ENCODE data around the gene SH3BGRL2. TPM values are rescaled to one million over a fixed set of nuclear protein-coding genes. Genes with fewer than 3 reads are reported as not detected.

The SH3BGRL2 gene
- total and polyA plus RNA-seq, 2 of the 4 experiments (the other 2 are of a cell fraction) = 2.4 to 5.6 TPM

GRCh38 chr6:79737172-79737571 lies 106.0 kb downstream of the SH3BGRL2 start:
- WGBS, 2 experiments (ENCODE audit: extremely low coverage in 2 of 2, insufficient read length in 1 of 2) = 14% methylated on average over 6 of the region's 8 CpGs; no CpG with 5 or more reads in 1 of the 2 experiments
- no peak overlapping the region for H4K5ac ChIP-seq (ENCODE audit: low read depth, low read length)
- in situ Hi-C loops (cut with MboI; ENCODE audit: low sequenced_read_pairs) (no loop called here), intact Hi-C loops (cut with micrococcal nuclease) (no loop called here), dilution Hi-C loops (cut with HindIII; ENCODE audit: low sequenced_read_pairs, unreplicated experiment) (no loop called here)
- H2BK5ac ChIP-seq (ENCODE audit: low read depth, low read length, poor library complexity, severe bottlenecking) = no peak overlapping the region
- H3K14ac ChIP-seq (replicated peaks; ENCODE audit: low read depth, low read length) = no peak overlapping the region
- H3K9me1 ChIP-seq (ENCODE audit: insufficient read depth, low read length) = no peaks in the 10 kb centered on the region
- no peaks in the 10 kb centered on the region for H3K36me3 ChIP-seq (ENCODE audit: control insufficient read depth, insufficient read depth, low read length)
- H3K23ac ChIP-seq (ENCODE audit: low read depth, low read length) = no peak overlapping the region
- no peak overlapping the region for H2BK15ac ChIP-seq (ENCODE audit: low read depth, low read length)
- no TSS peak for BruUV-seq (replicated peaks)
- ATAC-seq (ENCODE audit: low read depth) (no peak; the same call in 1 of the 2 replicates), DNase-seq (peak; percentile 1)
- no peak overlapping the region; the same call in 1 of the 2 replicates for H3K4me3 ChIP-seq (ENCODE audit: insufficient read depth, low read depth, low read length)
- no peak overlapping the region for H4K8ac ChIP-seq (ENCODE audit: low read depth in 2 of 2, low read length in 2 of 2)
- H2AK9ac ChIP-seq (replicated peaks; ENCODE audit: low read depth, low read length, poor library complexity) = no peak overlapping the region
- H2AK5ac ChIP-seq (ENCODE audit: low read depth, low read length) = no peak overlapping the region
- no peak overlapping the region for H2BK120ac ChIP-seq (ENCODE audit: low read depth, low read length)
- no peak overlapping the region for H3K9ac ChIP-seq (ENCODE audit: low read depth, low read length)
- no peaks in the 10 kb centered on the region for H3K4me1 ChIP-seq (ENCODE audit: control insufficient read depth, insufficient read depth, low read length)
- TF ChIP-seq MAFK (IDR thresholded peaks at IDR 0.05; ENCODE audit: low read depth, low read length) (no peak), CHD1 (IDR thresholded peaks at IDR 0.05; ENCODE audit: low read depth, low read length) (no peak), RCOR1 (IDR thresholded peaks at IDR 0.05; ENCODE audit: insufficient replicate concordance, low read length) (no peak)
- no peaks in the 10 kb centered on the region for H4K20me1 ChIP-seq (ENCODE audit: insufficient read depth, low read length)
- no peak overlapping the region for H4K91ac ChIP-seq (ENCODE audit: insufficient read depth, low read depth, low read length)
- no peaks in the 10 kb centered on the region for H3K79me1 ChIP-seq (ENCODE audit: low read depth in 1 of 2, low read length in 2 of 2)
- H3K56ac ChIP-seq (ENCODE audit: extremely low read depth, insufficient read depth, low read length) = no peak overlapping the region
- no peaks in the 10 kb centered on the region for H3K9me3 ChIP-seq (ENCODE audit: control insufficient read depth, insufficient read depth, low read length)
- H3K27ac ChIP-seq (ENCODE audit: insufficient read depth, low read length) = no peak overlapping the region
- CTCF ChIA-PET = no interaction called here
- POLR2A ChIA-PET (ENCODE audit: unreplicated experiment) = no interaction called here
- peak overlapping the region; percentile 59 for H3K4me2 ChIP-seq (ENCODE audit: low read depth, low read length)
- H2BK20ac ChIP-seq (ENCODE audit: low read depth, low read length) = no peak overlapping the region
- no peak overlapping the region for H3K18ac ChIP-seq (ENCODE audit: low read depth, low read length)
- no peaks in the 10 kb centered on the region for H3K27me3 ChIP-seq (ENCODE audit: control insufficient read depth, insufficient read depth, low read length)
- H3K4ac ChIP-seq (ENCODE audit: low read depth, low read length) = no peak overlapping the region
- H2AFZ ChIP-seq (replicated peaks; ENCODE audit: low read length, poor library complexity) = peak overlapping the region; percentile 40

All from IMR-90 (cell line).